HL-60 (cell line): Measurements from ENCODE around the gene ENDOV.
"Not testable (repeated sequence)": the region's sequence is repeated elsewhere in the genome, so short reads cannot be mapped to it uniquely, and the experiment has no call there.

Source experiments
- DNase-seq, 2 experiments: peaks; one replicate each; pipeline ENCODE4 v3.0.0-alpha.2; 2010 to 2020; ENCODE audit warnings: low read depth in 1 of 2, low spot score in 1 of 2
- H3K27ac ChIP-seq: fragments of 250-450 bp; sonication (Bioruptor Pico); replicated peaks from 2 replicates; pipeline ENCODE4 v1.5.1; 2020; ENCODE audit warnings: mild to moderate bottlenecking, moderate library complexity
- H3K27me3 ChIP-seq: fragments of 250-450 bp; sonication (Bioruptor Pico); 2 replicates; pipeline ENCODE4 v1.5.1; 2021; ENCODE audit warnings: mild to moderate bottlenecking, moderate library complexity; ENCODE audit not compliant: insufficient read depth, poor library complexity, severe bottlenecking
- H3K4me3 ChIP-seq: replicated peaks from 2 replicates; pipeline ENCODE4 v1.5.1; 2011; ENCODE audit warnings: mild to moderate bottlenecking, control low read depth, low read length; ENCODE audit not compliant: insufficient read depth
- CTCF ChIP-seq: IDR thresholded peaks from one replicate; pipeline ENCODE4 v1.5.1; 2011; ENCODE audit warnings: low read length, control low read depth, inconsistent platforms; ENCODE audit not compliant: insufficient read depth
- GABPA ChIP-seq: IDR thresholded peaks from 2 replicates; pipeline ENCODE4 v1.6.1; 2012; ENCODE audit warnings: low read depth
- POLR2AphosphoS5 ChIP-seq: IDR thresholded peaks from 2 replicates; pipeline ENCODE4 v1.6.1; 2012; ENCODE audit warnings: low read depth
- SPI1 ChIP-seq: IDR thresholded peaks from 2 replicates; pipeline ENCODE4 v1.6.1; 2012; ENCODE audit warnings: low read depth, mild to moderate bottlenecking, borderline replicate concordance
- TF ChIP-seq, protein P1 (sequence below): IDR thresholded peaks from 2 replicates; pipeline ENCODE4 v1.6.1; 2012; ENCODE audit warnings: low read depth; ENCODE audit not compliant: insufficient replicate concordance

Gene ENDOV

GRCh38 chr17:80396157-80397033, 18.6 kb upstream of the ENDOV start:
- no peak overlapping the region for H3K4me3 ChIP-seq
- no peak for DNase-seq
- H3K27ac ChIP-seq: no peak overlapping the region
- no peaks in the 10 kb centered on the region for H3K27me3 ChIP-seq
- TF ChIP-seq SPI1 (no peak), CTCF (no peak), GABPA (no peak), POLR2AphosphoS5 (no peak)
- TF ChIP-seq, protein P1, sequence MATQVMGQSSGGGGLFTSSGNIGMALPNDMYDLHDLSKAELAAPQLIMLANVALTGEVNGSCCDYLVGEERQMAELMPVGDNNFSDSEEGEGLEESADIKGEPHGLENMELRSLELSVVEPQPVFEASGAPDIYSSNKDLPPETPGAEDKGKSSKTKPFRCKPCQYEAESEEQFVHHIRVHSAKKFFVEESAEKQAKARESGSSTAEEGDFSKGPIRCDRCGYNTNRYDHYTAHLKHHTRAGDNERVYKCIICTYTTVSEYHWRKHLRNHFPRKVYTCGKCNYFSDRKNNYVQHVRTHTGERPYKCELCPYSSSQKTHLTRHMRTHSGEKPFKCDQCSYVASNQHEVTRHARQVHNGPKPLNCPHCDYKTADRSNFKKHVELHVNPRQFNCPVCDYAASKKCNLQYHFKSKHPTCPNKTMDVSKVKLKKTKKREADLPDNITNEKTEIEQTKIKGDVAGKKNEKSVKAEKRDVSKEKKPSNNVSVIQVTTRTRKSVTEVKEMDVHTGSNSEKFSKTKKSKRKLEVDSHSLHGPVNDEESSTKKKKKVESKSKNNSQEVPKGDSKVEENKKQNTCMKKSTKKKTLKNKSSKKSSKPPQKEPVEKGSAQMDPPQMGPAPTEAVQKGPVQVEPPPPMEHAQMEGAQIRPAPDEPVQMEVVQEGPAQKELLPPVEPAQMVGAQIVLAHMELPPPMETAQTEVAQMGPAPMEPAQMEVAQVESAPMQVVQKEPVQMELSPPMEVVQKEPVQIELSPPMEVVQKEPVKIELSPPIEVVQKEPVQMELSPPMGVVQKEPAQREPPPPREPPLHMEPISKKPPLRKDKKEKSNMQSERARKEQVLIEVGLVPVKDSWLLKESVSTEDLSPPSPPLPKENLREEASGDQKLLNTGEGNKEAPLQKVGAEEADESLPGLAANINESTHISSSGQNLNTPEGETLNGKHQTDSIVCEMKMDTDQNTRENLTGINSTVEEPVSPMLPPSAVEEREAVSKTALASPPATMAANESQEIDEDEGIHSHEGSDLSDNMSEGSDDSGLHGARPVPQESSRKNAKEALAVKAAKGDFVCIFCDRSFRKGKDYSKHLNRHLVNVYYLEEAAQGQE: no peak

DNA sequence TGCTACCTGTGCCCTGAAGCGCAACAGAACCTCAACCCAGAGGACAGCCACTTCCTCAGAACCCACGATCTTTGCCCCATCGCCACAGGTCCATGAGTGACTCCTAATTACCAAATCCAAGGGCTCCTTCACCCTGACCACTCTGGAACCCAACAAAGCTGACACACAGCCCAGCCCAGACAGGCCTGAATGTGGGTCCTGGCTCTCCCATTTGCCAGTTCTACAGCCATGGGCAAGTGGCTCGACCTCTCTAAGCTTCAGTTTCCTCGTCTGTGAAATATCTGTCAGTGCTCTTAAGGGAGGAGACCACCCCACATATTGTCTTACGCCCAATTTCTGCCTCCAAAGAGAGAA, 18.0 kb upstream of the ENDOV start:
- H3K27me3 ChIP-seq: no peaks in the 10 kb centered on the region
- no peak overlapping the region for H3K4me3 ChIP-seq
- H3K27ac ChIP-seq: no peak overlapping the region
- no peak for TF ChIP-seq GABPA
- no peak for TF ChIP-seq POLR2AphosphoS5
- no peak for DNase-seq

GRCh38 chr17:80397686-80398085, 17.3 kb upstream of the ENDOV start:
- TF ChIP-seq POLR2AphosphoS5 (no peak), GABPA (no peak), CTCF (no peak), SPI1 (no peak)
- TF ChIP-seq, protein P1: no peak
- Histone ChIP-seq H3K27ac (no peak overlapping the region), H3K4me3 (no peak overlapping the region), H3K27me3 (no peaks in the 10 kb centered on the region)
- DNase-seq: no peak

- H3K4me3 ChIP-seq, H3K27me3 ChIP-seq, H3K27ac ChIP-seq, DNase-seq: not testable (repeated sequence)
These were observed 13.9 kb upstream of the ENDOV start for GRCh38 chr17:80401086-80401485.

DNA sequence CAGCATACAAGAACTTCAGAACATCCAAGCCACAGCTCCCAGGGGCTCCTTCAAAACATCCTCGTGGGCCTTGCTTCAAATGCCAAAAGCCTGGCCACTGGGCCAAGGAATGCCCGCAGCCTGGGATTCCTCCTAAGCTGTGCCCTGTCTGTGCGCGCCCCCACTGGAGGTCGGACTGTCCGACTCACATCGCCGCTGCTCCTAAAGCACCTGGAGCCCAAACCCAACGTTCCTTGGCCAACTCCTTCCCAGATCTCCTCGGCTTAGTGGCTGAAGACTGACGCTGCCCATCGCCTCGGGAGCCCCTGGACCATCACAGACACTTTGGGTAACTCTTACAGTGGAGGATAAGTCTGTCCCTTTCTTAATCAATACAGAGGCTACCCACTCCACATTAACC, 12.9 kb upstream of the ENDOV start:
- H3K27ac ChIP-seq, DNase-seq, H3K4me3 ChIP-seq: not testable (repeated sequence)
- H3K27me3 ChIP-seq: peaks cover 12% of the 10 kb centered on the region
